HepG2 (cell line): ENCODE data around the gene IL32. TPM values are rescaled to one million over a fixed set of nuclear protein-coding genes. Genes with fewer than 3 reads are reported as not detected.

ENCODE experiments used
- ATAC-seq: fragments of 200-7000 bp; cut with Tn5 transposase; 3 replicates; pipeline ENCODE4 v1.9.1; 2020; ENCODE audit warnings: mild to moderate bottlenecking, moderate library complexity
- BruUV-seq: library from RNA; stranded (reverse); fragments of 400-500 nt; replicated peaks from 2 replicates; lab custom pipeline; 2021; lab: Mats Ljungman, UMichigan
- CTCF ChIA-PET: fragments of 300-600 bp; formaldehyde crosslinking; extraction: SDS; loops from one replicate; lab custom pipeline; 2021; ENCODE audit warnings: low total read pairs, inconsistent platforms, low intra/inter-chr PET ratio; lab: Yijun Ruan, JAX
- POLR2A ChIA-PET: fragments of 350-600 bp; sonication (Branson Sonifier 250); formaldehyde crosslinking; loops from one replicate; lab custom pipeline; 2020; ENCODE audit warnings: antibody characterized with exemption, inconsistent platforms; lab: Yijun Ruan, JAX
- DNase-seq: peaks from one replicate; pipeline ENCODE4 v3.0.0-alpha.2; 2015; ENCODE audit warnings: low spot score
- FAIRE-seq: peaks from 3 replicates; lab custom pipeline; 2011; peaks lifted over from hg19 to GRCh38; lab: Jason Lieb, UNC
- H2AFZ ChIP-seq: one replicate; pipeline ENCODE4 v1.6.1; 2011; ENCODE audit warnings: low read length, inconsistent platforms
- H3K27ac ChIP-seq: fragments of 300-600 bp; 3 replicates; pipeline ENCODE4 v1.8.0; 2011; ENCODE audit warnings: mixed run types, mild to moderate bottlenecking, mixed read lengths, low read length, inconsistent platforms; ENCODE audit not compliant: insufficient read depth; ENCODE audit errors: extremely low read length
- H3K27me3 ChIP-seq, 2 experiments: fragments of 200-600 bp in 1 of 2; 2 replicates in 1 of 2; 3 replicates in 1 of 2; pipeline versions ENCODE4 v1.6.0 to v1.8.0; 2011; ENCODE audit warnings: low read length in 2 of 2, mild to moderate bottlenecking in 2 of 2, moderate library complexity in 2 of 2, inconsistent platforms in 1 of 2; ENCODE audit not compliant: insufficient read depth in 2 of 2, control insufficient read depth in 1 of 2
- H3K36me3 ChIP-seq, 2 experiments: fragments of 200-600 bp in 1 of 2; replicated peaks in 1 of 2; 2 replicates in 1 of 2; 3 replicates in 1 of 2; pipeline versions ENCODE4 v1.5.1 to v1.8.0; 2011; ENCODE audit warnings: low read length in 2 of 2, inconsistent platforms in 1 of 2; ENCODE audit not compliant: insufficient read depth in 2 of 2, control insufficient read depth in 1 of 2
- H3K4me1 ChIP-seq: 2 replicates; pipeline ENCODE4 v1.5.1; 2012; ENCODE audit warnings: low read length, inconsistent platforms; ENCODE audit not compliant: insufficient read depth
- H3K4me2 ChIP-seq: 2 replicates; pipeline ENCODE4 v1.6.0; 2011; ENCODE audit warnings: low read depth, low read length, inconsistent platforms
- H3K4me3 ChIP-seq, 3 experiments: fragments of 200-600 bp in 1 of 3; sonication (generic), shearing (Covaris generic) in 1 of 3; replicated peaks in 1 of 3; 2 replicates each; pipeline ENCODE4 v1.5.1; 2011 to 2016; ENCODE audit warnings: low read length in 3 of 3, inconsistent platforms in 2 of 3, low read depth in 2 of 3, mild to moderate bottlenecking in 2 of 3, control low read depth in 1 of 3, mixed read lengths in 1 of 3; ENCODE audit not compliant: insufficient read depth in 1 of 3
- H3K79me2 ChIP-seq: one replicate; pipeline ENCODE4 v1.6.1; 2011; ENCODE audit warnings: low read length, inconsistent platforms; ENCODE audit not compliant: insufficient read depth
- H3K9ac ChIP-seq: 2 replicates; pipeline ENCODE4 v1.6.0; 2011; ENCODE audit warnings: mild to moderate bottlenecking, low read depth, low read length, inconsistent platforms; ENCODE audit not compliant: insufficient read depth
- H3K9me3 ChIP-seq: 2 replicates; pipeline ENCODE4 v1.5.1; 2012; ENCODE audit warnings: mild to moderate bottlenecking, low read length
- H4K20me1 ChIP-seq: 2 replicates; pipeline ENCODE4 v1.6.0; 2011; ENCODE audit warnings: inconsistent platforms, mild to moderate bottlenecking, low read length, moderate library complexity; ENCODE audit not compliant: insufficient read depth
- DPF2 ChIP-seq: sonication (generic); formaldehyde crosslinking; IDR thresholded peaks from 2 replicates; pipeline ENCODE4 v1.4.0; 2020; ENCODE audit warnings: mild to moderate bottlenecking, low read depth, missing genetic modification reagents, borderline replicate concordance
- HES4 ChIP-seq: sonication (generic); formaldehyde crosslinking; IDR thresholded peaks from 2 replicates; pipeline ENCODE4 v1.9.0; 2021; ENCODE audit warnings: mild to moderate bottlenecking, missing genetic modification reagents, borderline replicate concordance
- HINFP ChIP-seq: sonication (generic); formaldehyde crosslinking; IDR thresholded peaks from 2 replicates; pipeline ENCODE4 v1.4.0; 2020; ENCODE audit warnings: low read depth, mild to moderate bottlenecking, missing genetic modification reagents
- HMG20A ChIP-seq: IDR thresholded peaks from 2 replicates; pipeline ENCODE4 v1.6.1; 2016; ENCODE audit warnings: borderline replicate concordance
- MAX ChIP-seq: IDR thresholded peaks from 2 replicates; pipeline ENCODE4 v1.6.1; 2012; ENCODE audit warnings: inconsistent platforms
- MXI1 ChIP-seq: IDR thresholded peaks from 3 replicates; pipeline ENCODE4 v1.6.1; 2012; ENCODE audit warnings: low read depth, low read length, inconsistent platforms, borderline replicate concordance
- NFYB ChIP-seq: sonication (generic); formaldehyde crosslinking; IDR thresholded peaks from 2 replicates; pipeline ENCODE4 v1.4.0; 2020; ENCODE audit warnings: missing genetic modification reagents
- POLR2A ChIP-seq, 2 experiments: IDR thresholded peaks; 2 replicates each; pipeline ENCODE4 v1.6.1; 2011; ENCODE audit warnings: low read depth in 2 of 2, low read length in 2 of 2, mild to moderate bottlenecking in 1 of 2, moderate library complexity in 1 of 2; ENCODE audit not compliant: insufficient read depth in 1 of 2
- POLR2AphosphoS2 ChIP-seq: IDR thresholded peaks from 2 replicates; pipeline ENCODE4 v1.6.1; 2011; ENCODE audit warnings: low read depth, low read length, improper control_type of control experiment
- RBM22 ChIP-seq: fragments of 200-400 bp; formaldehyde crosslinking; optimal IDR thresholded peaks from 2 replicates; pipeline ENCODE3; 2017; ENCODE audit warnings: mild to moderate bottlenecking, low read length, moderate library complexity
- TBL1XR1 ChIP-seq: fragments of 150-350 bp; IDR thresholded peaks from 2 replicates; pipeline ENCODE4 v1.6.1; 2014; ENCODE audit warnings: borderline replicate concordance, low read length; ENCODE audit not compliant: partially characterized antibody
- TRAFD1 ChIP-seq: sonication (generic); formaldehyde crosslinking; IDR thresholded peaks from 2 replicates; pipeline ENCODE4 v1.5.1; 2020; ENCODE audit warnings: missing genetic modification reagents, mild to moderate bottlenecking, borderline replicate concordance
- ZFP36L1 ChIP-seq: sonication (generic); formaldehyde crosslinking; IDR thresholded peaks from 2 replicates; pipeline ENCODE4 v1.8.0; 2022; ENCODE audit warnings: mild to moderate bottlenecking, missing genetic modification reagents, moderate library complexity
- ZMYM2 ChIP-seq: sonication (generic); formaldehyde crosslinking; IDR thresholded peaks from 2 replicates; pipeline ENCODE4 v1.8.0; 2022; ENCODE audit warnings: mild to moderate bottlenecking, missing genetic modification reagents
- ZNF430 ChIP-seq: sonication (generic); formaldehyde crosslinking; IDR thresholded peaks from 2 replicates; pipeline ENCODE4 v1.9.0; 2021; ENCODE audit warnings: mild to moderate bottlenecking, missing genetic modification reagents
- ZNF605 ChIP-seq: sonication (generic); formaldehyde crosslinking; IDR thresholded peaks from 2 replicates; pipeline ENCODE4 v1.8.0; 2022; ENCODE audit warnings: mild to moderate bottlenecking, missing genetic modification reagents
- ZZZ3 ChIP-seq: sonication (generic); formaldehyde crosslinking; IDR thresholded peaks from 2 replicates; pipeline ENCODE4 v1.4.0; 2020; ENCODE audit warnings: missing genetic modification reagents, mild to moderate bottlenecking, borderline replicate concordance
- WGBS: methylation state at CpG from one replicate; pipeline ENCODE4 v1.1.6; 2017; ENCODE audit warnings: low lambda C conversion rate; 5-methylcytosine and 5-hydroxymethylcytosine counted together
- in situ Hi-C: cut with HindIII; loops from 2 replicates; pipeline ENCODE4 v1.10.0; 2017; ENCODE audit warnings: low pct_unique_long_range_greater_than_20kb; ENCODE audit not compliant: extremely low pct_ligation_motif_present
- intact Hi-C: fragments of 100-400 bp; cut with micrococcal nuclease; formaldehyde crosslinking; loops from one replicate; pipeline ENCODE4 v1.10.0; 2022; ENCODE audit not compliant: unreplicated experiment
- polyA plus RNA-seq, 8 experiments: library from polyadenylated mRNA; depleted of rRNA in 3 of 8; stranded (reverse) in 7 of 8; unstranded in 1 of 8; fragments of >200 nt; fragmentation: Illumina TruSeq in 4 of 8; extraction: Trizol in 4 of 8; gene quantifications; 2 replicates each; pipeline versions ENCODE4 v1.2.1 to v1.2.3, GENCODE V29; 2011 to 2016; ENCODE audit warnings: low read depth in 4 of 8, missing spikeins in 1 of 8, mixed read lengths in 1 of 8; ENCODE audit not compliant: insufficient read depth in 1 of 8
- total RNA-seq, 5 experiments: library from RNA; depleted of rRNA; stranded (reverse); fragments of >200 nt; fragmentation: Illumina TruSeq; extraction: Trizol; gene quantifications; 2 replicates each; pipeline ENCODE4 v1.2.3, GENCODE V29; 2016; ENCODE audit warnings: low read depth in 1 of 5

IL32 gene
- total and polyA plus RNA-seq, 2 of the 13 experiments (the other 11 are each of a cell fraction or from before 2014, with no cell fraction given) = 115 to 165 TPM

- ATAC-seq (peak; percentile 1; the same call in 2 of the 3 replicates), DNase-seq (no peak), FAIRE-seq (no peak)
- no TSS peak for BruUV-seq
- Histone ChIP-seq H3K4me1 (peaks cover 51% of the 10 kb centered on the region), H4K20me1 (peaks cover 31% of the 10 kb centered on the region; the same call in 1 of the 2 replicates), H3K27me3 (no peaks in the 10 kb centered on the region; a peak in 2 of 5 replicates), H3K4me3 (peak overlapping the region; percentile 62 to 93 (median 65)), H3K4me2 (peak overlapping the region; percentile 85), H3K27ac (peak overlapping the region; percentile 93), H2AFZ (no peak overlapping the region), H3K9me3 (no peaks in the 10 kb centered on the region), H3K79me2 (peaks cover 5% of the 10 kb centered on the region), H3K9ac (peak overlapping the region; percentile 99), H3K36me3 (peaks cover 16 to 17% of the 10 kb centered on the region in 2 experiments; a peak in 4 of 5 replicates)
- in situ Hi-C loops (no loop called here), intact Hi-C loops (no loop called here)
- CTCF ChIA-PET = no interaction called here
- POLR2A ChIA-PET = interaction anchor here (0.6 to 18.8 kb wide), 17 partner anchors 9 to 271 kb away, joined by 3 to 750 read pairs (median 4); partner anchors contain the start of genes CLDN9, IL32, KREMEN2 and PKMYT1
- 27% methylated on average over 6 of the region's 8 CpGs for WGBS
- TF ChIP-seq ZFP36L1 (CRISPR knock-in tag) (peak; percentile 7; the same call in 1 of the 2 replicates), TBL1XR1 (peak; percentile 19), POLR2A (IDR thresholded peaks at IDR 0.05; ENCODE audit: insufficient read depth in 1 of 2, low read depth in 2 of 2, low read length in 2 of 2) (peak; percentile 41 to 71; a peak in 3 of 4 replicates), ZNF605 (CRISPR knock-in tag) (0 out of 2 replicates have a peak, but pooled peaks have one; percentile 18), RBM22 (peak; percentile 18), POLR2AphosphoS2 (peak; percentile 11; the same call in 1 of the 2 replicates), DPF2 (0 out of 2 replicates have a peak, but pooled peaks have one; percentile 19), MAX (0 out of 2 replicates have a peak, but pooled peaks have one; percentile 10), HES4 (0 out of 2 replicates have a peak, but pooled peaks have one; percentile 19), HINFP (0 out of 2 replicates have a peak, but pooled peaks have one; percentile 38), MXI1 (0 out of 3 replicates have a peak, but pooled peaks have one; percentile 17), ZZZ3 (CRISPR knock-in tag) (0 out of 2 replicates have a peak, but pooled peaks have one; percentile 19), ZMYM2 (CRISPR knock-in tag) (peak; percentile 20; the same call in 1 of the 2 replicates), TRAFD1 (CRISPR knock-in tag) (0 out of 2 replicates have a peak, but pooled peaks have one; percentile 53), ZNF430 (CRISPR knock-in tag) (peak; percentile 80; the same call in 1 of the 2 replicates), HMG20A (CRISPR knock-in tag) (no peak), NFYB (CRISPR knock-in tag) (peak; percentile 6; the same call in 1 of the 2 replicates)
These were observed 42.6 kb upstream of the IL32 start for GRCh38 chr16:3022684-3023414.
